ENCODE measurements around the gene RBBP5. TPM values are rescaled to one million over a fixed set of nuclear protein-coding genes. Genes with fewer than 3 reads are reported as not detected.

RBBP5 gene
- polyA plus RNA-seq, 3 donors from 2014 or later, result 11.2 to 20.1 (median 15.5) TPM

DNA sequence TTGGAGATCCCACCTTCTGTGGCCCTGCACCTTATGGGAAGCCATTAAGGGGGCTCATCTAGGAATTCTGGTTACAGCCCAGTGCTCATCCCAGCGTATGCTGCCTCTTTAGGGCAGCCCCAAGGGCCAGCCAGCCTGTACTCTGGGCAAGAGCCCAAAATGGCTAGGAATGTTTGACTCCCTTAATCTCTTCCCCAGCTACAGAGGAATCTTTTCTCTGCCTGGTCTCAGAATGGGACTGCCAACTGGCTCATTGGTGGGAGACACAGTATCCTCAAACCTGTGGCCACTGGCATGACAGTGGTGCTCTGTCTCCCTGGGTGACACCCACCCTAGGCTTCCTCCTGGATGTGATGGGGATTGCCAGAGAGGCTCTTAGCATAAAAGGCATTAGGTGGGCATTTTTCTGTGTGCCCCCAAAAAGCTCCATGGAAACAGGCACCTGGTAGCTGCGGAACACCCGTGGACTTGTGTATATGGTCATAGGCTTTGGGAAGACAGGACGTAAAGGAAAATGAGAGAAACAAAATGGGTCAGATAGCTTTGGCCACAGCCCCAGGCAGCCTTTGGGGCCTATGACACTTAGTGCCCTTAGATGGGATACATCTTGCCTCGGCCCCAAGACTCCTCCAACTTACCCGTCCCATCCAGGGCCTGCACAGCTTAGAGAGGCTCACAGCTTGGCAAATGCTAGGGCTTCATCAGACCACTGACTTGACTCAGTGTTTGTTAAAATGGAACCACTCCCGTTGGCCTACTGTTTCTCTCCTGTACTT, 44.4 kb downstream of the RBBP5 start:
- H3K4me1 Mint-ChIP-seq, result peaks cover 4 to 11% of the 10 kb centered on the region in 2 donors
- no peak for DNase-seq
- H3K9me3 Mint-ChIP-seq, result no peaks in the 10 kb centered on the region
- no peak overlapping the region for H3K27ac Mint-ChIP-seq
- no peak overlapping the region for H3K4me3 Mint-ChIP-seq
- H3K36me3 Mint-ChIP-seq, result peaks cover 0 to 3% (median 0%) of the 10 kb centered on the region in 3 donors
- no peaks in the 10 kb centered on the region for H3K27me3 Mint-ChIP-seq (ENCODE audit: low read depth in 3 of 3)

DNA sequence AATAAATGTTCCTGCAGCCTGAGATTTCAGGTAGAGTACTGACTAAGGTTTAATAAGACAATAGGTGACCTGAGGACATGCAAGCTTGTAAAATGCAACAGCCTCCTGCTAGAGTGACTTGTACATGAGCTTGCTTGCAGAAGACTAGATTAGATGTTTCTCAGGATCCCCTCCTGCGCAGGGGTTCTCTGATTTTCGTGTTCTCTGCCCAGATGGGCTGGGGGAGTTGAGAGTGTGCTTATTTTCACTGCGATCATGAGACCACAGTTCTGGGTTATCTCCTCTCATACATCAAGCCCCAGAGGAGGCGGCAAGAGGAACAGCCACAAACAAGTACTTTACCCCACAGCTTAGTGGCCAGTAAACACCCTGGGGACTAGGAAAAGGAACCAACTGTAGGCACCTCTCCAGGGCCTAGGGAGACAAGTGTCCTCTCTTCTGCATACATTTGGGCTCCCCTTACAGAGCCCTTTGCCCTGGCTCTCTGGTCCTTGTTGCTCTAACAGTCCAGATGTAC, 45.5 kb downstream of the RBBP5 start:
- Mint-ChIP-seq H3K27ac (no peak overlapping the region), H3K27me3 (ENCODE audit: low read depth in 3 of 3) (no peaks in the 10 kb centered on the region), H3K4me1 (peaks cover 4 to 11% of the 10 kb centered on the region in 2 donors), H3K4me3 (peak overlapping the region in 1 of 5 donors; percentile 17), H3K9me3 (no peaks in the 10 kb centered on the region), H3K36me3 (no peaks in the 10 kb centered on the region)
- DNase-seq, result no peak

DNA sequence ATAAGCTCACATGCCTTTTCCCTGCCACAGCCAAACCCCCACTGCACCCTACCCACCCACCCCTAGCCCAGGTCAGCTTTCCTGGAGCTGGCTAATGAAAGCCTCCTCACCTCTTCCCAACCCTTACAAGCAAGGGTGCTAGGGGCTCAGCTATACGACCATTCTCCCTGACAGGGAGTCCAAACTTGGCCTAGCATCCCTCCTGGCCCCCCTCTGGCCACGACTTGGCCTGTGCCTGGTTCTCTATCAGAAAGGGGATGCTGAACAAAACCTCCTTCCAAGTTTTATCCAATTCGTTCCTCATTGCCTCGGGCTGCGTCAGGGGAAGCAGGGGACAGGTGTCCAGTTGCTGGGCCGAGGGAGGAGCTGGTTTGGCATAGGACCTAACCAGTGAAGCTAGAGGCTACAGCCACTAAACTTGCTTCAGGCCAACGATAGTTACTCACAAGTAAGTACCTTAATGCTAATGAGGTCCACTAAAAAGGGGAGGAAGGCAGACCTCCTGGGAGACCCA, 46.1 kb downstream of the RBBP5 start:
- H3K4me3 Mint-ChIP-seq, result no peak overlapping the region
- no peaks in the 10 kb centered on the region for H3K27me3 Mint-ChIP-seq (ENCODE audit: low read depth in 3 of 3)
- H3K27ac Mint-ChIP-seq, result no peak overlapping the region
- H3K36me3 Mint-ChIP-seq, result no peaks in the 10 kb centered on the region
- H3K4me1 Mint-ChIP-seq, result peaks cover 4 to 11% of the 10 kb centered on the region in 2 donors
- no peak for DNase-seq
- no peaks in the 10 kb centered on the region for H3K9me3 Mint-ChIP-seq

DNA sequence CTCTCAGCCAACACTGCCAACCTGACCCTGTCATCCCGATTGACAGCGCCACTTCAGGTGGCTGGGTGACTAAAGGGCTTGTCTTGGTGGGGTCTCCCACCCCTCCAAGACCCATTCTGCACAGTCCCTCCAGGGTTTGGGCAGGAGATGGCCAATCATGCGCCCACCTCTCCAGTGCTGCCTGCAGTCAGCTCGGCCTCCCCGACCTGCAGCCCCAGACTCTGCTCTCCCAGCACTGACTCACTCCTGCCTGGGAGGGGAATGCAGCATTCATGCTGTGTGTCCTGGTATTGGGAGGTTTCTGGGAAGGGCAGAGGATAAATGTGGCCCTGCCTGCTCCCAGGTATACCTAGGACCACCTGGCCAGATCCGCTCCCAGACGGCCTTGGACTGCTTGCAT, 47.3 kb downstream of the RBBP5 start:
- H3K27me3 Mint-ChIP-seq (ENCODE audit: low read depth in 3 of 3), result no peaks in the 10 kb centered on the region
- H3K4me3 Mint-ChIP-seq, result no peak overlapping the region
- DNase-seq, result no peak
- H3K4me1 Mint-ChIP-seq, result peaks cover 4 to 11% of the 10 kb centered on the region in 2 donors
- H3K27ac Mint-ChIP-seq, result no peak overlapping the region
- H3K36me3 Mint-ChIP-seq, result no peaks in the 10 kb centered on the region
- H3K9me3 Mint-ChIP-seq, result no peaks in the 10 kb centered on the region

DNA sequence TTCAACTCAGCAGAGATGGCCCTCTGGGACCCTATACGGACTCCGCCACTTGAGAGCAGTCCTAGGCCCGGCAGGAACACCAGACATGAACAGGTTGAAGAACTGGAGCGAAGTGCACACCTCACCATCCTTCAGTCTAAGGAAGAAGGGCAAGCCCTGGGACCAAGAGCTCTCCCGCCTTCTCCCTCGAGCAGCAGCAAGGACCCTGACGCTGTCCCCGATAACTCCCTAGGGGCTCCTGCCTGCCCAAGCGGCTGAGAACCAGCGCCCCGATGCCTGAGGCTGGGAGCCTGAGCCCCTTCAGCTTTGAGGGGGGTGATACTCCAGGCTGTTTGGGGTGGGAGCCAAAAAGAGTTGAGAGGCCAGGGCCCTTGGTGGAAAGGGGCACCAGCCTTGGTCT, 47.7 kb downstream of the RBBP5 start:
- no peaks in the 10 kb centered on the region for H3K27me3 Mint-ChIP-seq (ENCODE audit: low read depth in 3 of 3)
- H3K27ac Mint-ChIP-seq, result no peak overlapping the region
- H3K4me1 Mint-ChIP-seq, result peaks cover 4 to 11% of the 10 kb centered on the region in 2 donors
- no peak overlapping the region for H3K4me3 Mint-ChIP-seq
- H3K36me3 Mint-ChIP-seq, result no peaks in the 10 kb centered on the region
- DNase-seq, result no peak
- no peaks in the 10 kb centered on the region for H3K9me3 Mint-ChIP-seq

DNA sequence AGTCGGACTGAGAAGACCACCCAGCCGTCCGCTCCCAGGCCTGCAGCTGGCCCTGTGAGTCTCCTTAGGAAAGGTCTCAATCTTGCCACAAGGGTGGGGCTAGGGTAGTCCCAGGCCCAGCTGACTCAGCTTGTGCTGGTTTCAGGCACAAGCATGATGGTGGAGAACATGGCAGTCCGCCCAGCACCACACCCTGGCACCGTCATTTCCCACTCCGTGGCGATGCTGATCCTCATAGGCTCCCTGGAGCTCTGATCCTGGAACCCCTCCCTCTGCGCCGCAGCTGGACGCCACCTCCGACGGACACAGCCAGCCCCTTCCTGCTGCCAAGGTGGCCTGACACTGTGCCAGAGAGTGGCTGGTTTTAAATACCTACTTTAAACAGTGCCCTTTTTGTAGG, 48.3 kb downstream of the RBBP5 start:
- Mint-ChIP-seq H3K27me3 (ENCODE audit: low read depth in 3 of 3) (no peaks in the 10 kb centered on the region), H3K4me3 (no peak overlapping the region), H3K9me3 (no peaks in the 10 kb centered on the region), H3K36me3 (no peaks in the 10 kb centered on the region), H3K4me1 (peaks cover 4 to 11% of the 10 kb centered on the region in 2 donors), H3K27ac (no peak overlapping the region)
- no peak for DNase-seq

DNA sequence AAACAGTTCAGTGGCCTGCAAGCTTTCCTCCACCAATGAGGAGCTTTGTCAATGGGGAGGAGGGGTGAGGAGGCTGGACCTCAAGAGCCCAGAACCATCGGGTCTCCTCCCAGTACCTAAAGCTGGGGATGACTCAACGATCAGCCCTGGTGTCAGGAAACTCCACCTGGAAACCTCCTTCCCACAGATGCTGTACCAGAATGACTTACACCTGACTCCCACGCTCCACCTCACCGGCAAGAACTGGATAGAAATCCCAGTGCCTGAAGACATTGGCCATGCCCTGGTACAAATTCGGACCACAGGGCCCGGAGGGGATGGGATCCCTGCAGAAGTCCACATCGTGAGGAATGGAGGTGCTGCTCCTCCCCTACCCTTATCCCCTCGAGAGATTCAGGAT, 48.9 kb downstream of the RBBP5 start:
- Mint-ChIP-seq H3K27me3 (ENCODE audit: low read depth in 3 of 3) (no peaks in the 10 kb centered on the region), H3K36me3 (no peaks in the 10 kb centered on the region), H3K4me1 (peaks cover under 1 to 6% of the 10 kb centered on the region in 2 donors), H3K27ac (no peak overlapping the region), H3K9me3 (no peaks in the 10 kb centered on the region), H3K4me3 (no peak overlapping the region)
- DNase-seq, result no peak

DNA sequence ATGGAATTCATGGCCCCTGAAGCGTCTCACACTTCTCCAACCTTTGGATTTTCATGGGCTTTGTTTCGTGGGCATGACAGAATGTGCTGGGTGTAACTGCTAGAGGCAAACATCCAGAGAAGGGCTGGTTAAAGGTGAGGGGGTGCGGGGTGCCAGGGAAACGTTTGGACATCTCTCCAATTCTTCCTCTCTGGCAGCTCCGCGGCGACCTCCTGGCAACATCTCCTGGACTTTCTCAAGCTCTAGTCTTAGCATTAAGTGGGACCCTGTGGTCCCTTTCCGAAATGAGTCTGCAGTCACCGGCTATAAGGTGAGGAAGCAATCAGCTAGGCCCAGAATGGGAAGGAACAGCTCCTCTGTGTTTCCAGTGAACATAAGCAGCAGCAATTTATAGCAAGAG, 49.5 kb downstream of the RBBP5 start:
- no peaks in the 10 kb centered on the region for H3K36me3 Mint-ChIP-seq
- no peaks in the 10 kb centered on the region for H3K27me3 Mint-ChIP-seq (ENCODE audit: low read depth in 3 of 3)
- no peaks in the 10 kb centered on the region for H3K4me1 Mint-ChIP-seq
- no peak for DNase-seq
- no peak overlapping the region for H3K27ac Mint-ChIP-seq
- no peak overlapping the region for H3K4me3 Mint-ChIP-seq
- no peaks in the 10 kb centered on the region for H3K9me3 Mint-ChIP-seq

DNA sequence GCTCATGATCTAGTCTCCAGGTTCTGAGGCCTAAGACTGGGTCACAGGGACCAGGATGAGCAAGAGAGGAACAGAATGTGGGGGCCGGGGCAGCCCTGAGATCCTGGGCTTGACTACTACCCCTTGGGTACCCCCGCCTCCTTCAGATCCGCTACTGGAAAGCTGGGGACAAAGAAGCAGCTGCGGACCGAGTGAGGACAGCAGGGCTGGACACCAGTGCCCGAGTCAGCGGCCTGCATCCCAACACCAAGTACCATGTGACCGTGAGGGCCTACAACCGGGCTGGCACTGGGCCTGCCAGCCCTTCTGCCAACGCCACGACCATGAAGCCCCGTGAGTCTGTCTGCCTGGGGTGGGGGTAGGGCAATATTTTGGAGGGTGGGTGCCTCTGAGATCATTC, 50.0 kb downstream of the RBBP5 start:
- no peak overlapping the region for H3K27ac Mint-ChIP-seq
- H3K9me3 Mint-ChIP-seq, result no peaks in the 10 kb centered on the region
- no peak overlapping the region for H3K4me3 Mint-ChIP-seq
- H3K36me3 Mint-ChIP-seq, result no peaks in the 10 kb centered on the region
- H3K4me1 Mint-ChIP-seq, result no peaks in the 10 kb centered on the region
- DNase-seq, result no peak
- H3K27me3 Mint-ChIP-seq (ENCODE audit: low read depth in 3 of 3), result no peaks in the 10 kb centered on the region

DNA sequence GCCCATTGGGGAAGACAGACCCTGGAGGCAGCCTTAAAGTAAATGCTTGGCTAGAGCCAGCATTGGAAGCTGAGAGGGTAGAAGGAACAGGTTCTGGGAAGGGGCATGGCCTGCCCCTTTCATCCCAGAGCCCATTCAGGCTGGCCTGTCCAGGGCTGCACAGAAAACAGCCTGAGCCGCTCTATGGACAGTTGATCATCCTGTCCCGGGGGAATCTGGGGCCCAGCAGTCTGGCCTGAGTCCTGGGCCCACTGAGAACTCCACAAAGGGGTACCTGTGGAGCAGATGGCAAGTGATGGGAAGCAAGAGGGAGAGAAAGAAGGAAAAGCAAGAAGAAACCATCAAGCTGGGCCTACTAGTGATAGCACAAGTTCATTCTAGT, 50.8 kb downstream of the RBBP5 start:
- DNase-seq, result no peak
- Mint-ChIP-seq H3K4me3 (no peak overlapping the region), H3K36me3 (no peaks in the 10 kb centered on the region), H3K27ac (no peak overlapping the region), H3K4me1 (no peaks in the 10 kb centered on the region), H3K9me3 (no peaks in the 10 kb centered on the region), H3K27me3 (ENCODE audit: low read depth in 3 of 3) (no peaks in the 10 kb centered on the region)

DNA sequence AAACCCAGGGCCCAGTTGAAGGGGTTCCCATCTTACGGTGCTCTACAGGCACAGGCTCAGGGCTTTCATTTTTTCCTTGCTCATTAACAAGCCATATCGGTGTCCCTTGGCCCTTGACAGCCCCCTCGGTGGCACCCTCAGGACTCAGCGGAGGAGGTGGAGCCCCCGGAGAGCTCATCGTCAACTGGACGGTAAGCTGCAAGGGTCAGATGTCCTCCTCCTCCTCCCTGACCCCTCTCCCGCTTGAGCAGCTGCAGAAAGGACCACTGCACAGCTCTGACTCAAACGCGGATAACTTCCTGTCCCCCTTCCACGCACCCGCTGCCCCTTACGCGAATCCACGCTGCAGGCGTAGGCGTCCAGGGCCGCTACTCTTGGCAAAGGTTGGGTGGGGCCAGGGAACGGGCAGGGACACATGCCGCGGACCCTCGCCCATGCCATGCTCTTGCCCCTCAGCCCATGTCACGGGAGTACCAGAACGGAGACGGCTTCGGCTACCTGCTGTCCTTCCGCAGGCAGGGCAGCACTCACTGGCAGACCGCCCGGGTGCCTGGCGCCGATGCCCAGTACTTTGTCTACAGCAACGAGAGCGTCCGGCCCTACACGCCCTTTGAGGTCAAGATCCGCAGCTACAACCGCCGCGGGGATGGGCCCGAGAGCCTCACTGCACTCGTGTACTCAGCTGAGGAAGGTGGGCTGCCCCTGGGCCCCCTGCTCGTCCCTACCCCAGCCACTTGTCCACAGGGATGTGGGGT, 52.2 kb downstream of the RBBP5 start:
- H3K9me3 Mint-ChIP-seq, result no peaks in the 10 kb centered on the region
- no peak overlapping the region for H3K27ac Mint-ChIP-seq
- no peak overlapping the region for H3K4me3 Mint-ChIP-seq
- no peaks in the 10 kb centered on the region for H3K27me3 Mint-ChIP-seq (ENCODE audit: low read depth in 3 of 3)
- DNase-seq, result no peak
- H3K4me1 Mint-ChIP-seq, result no peaks in the 10 kb centered on the region
- H3K36me3 Mint-ChIP-seq, result no peaks in the 10 kb centered on the region

DNA sequence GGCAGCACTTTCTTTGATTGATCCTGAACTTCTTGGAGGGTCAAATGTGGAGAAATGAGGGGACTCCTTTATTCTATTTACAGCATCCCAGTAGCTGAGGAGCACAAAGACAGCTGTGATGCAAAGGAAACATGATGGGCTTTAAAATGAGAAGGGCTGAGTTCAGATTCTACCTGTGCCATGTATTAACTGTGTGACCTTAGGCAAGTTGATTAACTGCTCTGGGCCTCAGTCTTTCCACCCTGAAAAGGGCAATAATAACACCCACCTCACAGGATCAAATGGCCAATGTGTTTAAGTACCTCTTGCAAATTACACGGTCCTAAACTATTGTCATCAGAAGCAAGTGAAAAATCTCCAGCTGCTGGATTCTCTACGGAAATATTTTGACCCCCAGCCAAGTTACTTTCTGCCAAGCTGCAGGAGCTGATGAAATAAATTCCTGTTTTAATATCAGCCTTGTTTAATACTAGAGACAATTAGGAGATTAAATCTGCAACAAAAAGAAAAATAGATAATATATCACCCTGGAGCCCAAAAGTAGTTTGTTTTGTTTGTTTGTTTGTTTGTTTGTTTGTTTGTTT, 53.2 kb downstream of the RBBP5 start:
- no peaks in the 10 kb centered on the region for H3K27me3 Mint-ChIP-seq (ENCODE audit: low read depth in 3 of 3)
- no peaks in the 10 kb centered on the region for H3K9me3 Mint-ChIP-seq
- H3K4me3 Mint-ChIP-seq, result no peak overlapping the region

DNA sequence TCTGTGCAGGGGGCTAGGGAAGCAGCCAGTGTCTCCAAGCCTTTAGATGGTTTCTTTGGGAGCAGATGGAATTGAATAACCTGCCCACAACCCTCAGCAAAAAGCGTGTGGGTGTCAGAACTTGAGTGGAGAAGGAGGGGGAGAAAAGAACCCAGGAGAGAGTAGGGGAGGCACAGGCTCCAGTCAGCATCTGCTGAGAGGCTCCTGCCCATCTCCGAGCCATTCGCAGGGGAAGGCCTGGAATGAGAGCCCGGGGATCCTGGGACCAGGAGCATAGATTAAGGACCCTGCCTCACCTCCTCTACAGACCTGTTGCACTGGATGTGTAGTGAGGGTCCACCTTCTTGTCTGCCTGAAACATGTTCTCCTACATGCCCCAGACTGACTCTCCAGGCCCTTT, 53.8 kb downstream of the RBBP5 start:
- no peak overlapping the region for H3K4me3 Mint-ChIP-seq
- no peaks in the 10 kb centered on the region for H3K36me3 Mint-ChIP-seq
- H3K9me3 Mint-ChIP-seq, result no peaks in the 10 kb centered on the region

More for the DNA sequence above, 53.2 kb downstream of the RBBP5 start:
- Mint-ChIP-seq H3K4me1 (no peaks in the 10 kb centered on the region), H3K27ac (no peak overlapping the region), H3K36me3 (no peaks in the 10 kb centered on the region)
- no peak for DNase-seq

DNA sequence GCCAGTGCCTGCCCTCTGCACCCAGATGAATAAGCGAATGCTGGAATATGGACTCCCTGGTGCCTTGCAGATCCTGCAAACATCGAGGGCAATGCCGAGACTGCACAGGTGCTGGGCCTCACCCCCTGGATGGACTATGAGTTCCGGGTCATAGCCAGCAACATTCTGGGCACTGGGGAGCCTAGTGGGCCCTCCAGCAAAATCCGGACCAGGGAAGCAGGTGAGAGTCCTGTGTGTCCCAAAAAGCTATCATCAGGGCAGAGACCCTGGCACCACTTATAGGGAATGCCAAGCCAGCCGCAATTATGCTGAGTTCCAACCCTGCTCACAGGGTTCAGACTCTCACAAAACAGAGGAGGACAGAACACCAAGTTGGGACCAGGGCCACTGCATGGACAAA, 54.7 kb downstream of the RBBP5 start:
- no peak overlapping the region for H3K27ac Mint-ChIP-seq
- H3K4me1 Mint-ChIP-seq, result no peaks in the 10 kb centered on the region
- DNase-seq, result no peak
- no peak overlapping the region for H3K4me3 Mint-ChIP-seq
- H3K9me3 Mint-ChIP-seq, result no peaks in the 10 kb centered on the region
- no peaks in the 10 kb centered on the region for H3K36me3 Mint-ChIP-seq
- no peaks in the 10 kb centered on the region for H3K27me3 Mint-ChIP-seq (ENCODE audit: low read depth in 3 of 3)

More for the DNA sequence above, 53.8 kb downstream of the RBBP5 start:
- no peaks in the 10 kb centered on the region for H3K4me1 Mint-ChIP-seq
- DNase-seq, result no peak
- no peak overlapping the region for H3K27ac Mint-ChIP-seq
- no peaks in the 10 kb centered on the region for H3K27me3 Mint-ChIP-seq (ENCODE audit: low read depth in 3 of 3)

Data from immature natural killer cell (primary cell).